PC-3 (cell line): ENCODE data around the gene UBQLN1. TPM values are rescaled to one million over a fixed set of nuclear protein-coding genes. Genes with fewer than 3 reads are reported as not detected.

Source experiments
- ATAC-seq: fragments of 200-7000 bp; cut with Tn5 transposase; 2 replicates; pipeline ENCODE4 v1.9.1; 2020; ENCODE audit warnings: mild to moderate bottlenecking, moderate library complexity
- BruUV-seq: library from RNA; stranded (reverse); fragments of 400-500 nt; replicated peaks from 2 replicates; lab custom pipeline; 2021; lab: Mats Ljungman, UMichigan
- CTCF ChIA-PET: fragments of 300-600 bp; sonication (Branson Sonifier 250); formaldehyde crosslinking; loops from one replicate; lab custom pipeline; 2022; ENCODE audit warnings: antibody characterized with exemption; lab: Charles Lee
- POLR2A ChIA-PET: fragments of 300-600 bp; sonication (Branson Sonifier 250); formaldehyde crosslinking; loops from one replicate; lab custom pipeline; 2022; ENCODE audit warnings: antibody characterized with exemption; ENCODE audit not compliant: unreplicated experiment; lab: Charles Lee
- DNase-seq: peaks from one replicate; pipeline ENCODE4 v3.0.0-alpha.2; 2015
- H2AFZ ChIP-seq: fragments of 300-600 bp; sonication (generic); 2 replicates; pipeline ENCODE4 v1.6.0; 2016; ENCODE audit warnings: antibody characterized with exemption, low read length
- H3F3A ChIP-seq: fragments of 300-600 bp; sonication (generic); one replicate; pipeline ENCODE4 v1.6.0; 2017; ENCODE audit warnings: antibody characterized with exemption, low read length, control low read depth, mild to moderate bottlenecking; ENCODE audit not compliant: unreplicated experiment
- H3K27ac ChIP-seq: fragments of 300-600 bp; sonication (generic); 2 replicates; pipeline ENCODE4 v1.5.1; 2016; ENCODE audit warnings: mild to moderate bottlenecking, low read length
- H3K27me3 ChIP-seq: fragments of 300-600 bp; sonication (generic); 2 replicates; pipeline ENCODE4 v1.6.1; 2016; ENCODE audit warnings: low read length, mixed read lengths
- H3K36me3 ChIP-seq: fragments of 300-600 bp; sonication (generic); 2 replicates; pipeline ENCODE4 v1.6.1; 2016; ENCODE audit warnings: low read depth, mixed run types, low read length, mixed read lengths
- H3K4me1 ChIP-seq: fragments of 300-600 bp; sonication (generic); 2 replicates; pipeline ENCODE4 v1.5.1; 2016; ENCODE audit warnings: low read length; ENCODE audit not compliant: insufficient read depth
- H3K4me2 ChIP-seq: fragments of 300-600 bp; sonication (generic); 2 replicates; pipeline ENCODE4 v1.6.0; 2016; ENCODE audit warnings: low read length
- H3K4me3 ChIP-seq: fragments of 300-600 bp; sonication (generic); 2 replicates; pipeline ENCODE4 v1.5.1; 2016; ENCODE audit warnings: mild to moderate bottlenecking, low read length, mixed read lengths
- H3K79me2 ChIP-seq: fragments of 300-600 bp; sonication (generic); 2 replicates; pipeline ENCODE4 v1.6.1; 2017; ENCODE audit warnings: low read length, mixed read lengths
- H3K9ac ChIP-seq: fragments of 300-600 bp; sonication (generic); 2 replicates; pipeline ENCODE4 v1.6.0; 2016; ENCODE audit warnings: mild to moderate bottlenecking, low read length
- H3K9me2 ChIP-seq: fragments of 300-600 bp; sonication (generic); replicated peaks from 2 replicates; pipeline ENCODE4 v1.6.1; 2016; ENCODE audit warnings: mixed run types, low read length, mixed read lengths
- H3K9me3 ChIP-seq: fragments of 300-600 bp; sonication (generic); 2 replicates; pipeline ENCODE4 v1.6.1; 2016; ENCODE audit warnings: low read length, mixed read lengths
- H4K20me1 ChIP-seq: fragments of 300-600 bp; sonication (generic); 2 replicates; pipeline ENCODE4 v1.6.1; 2016; ENCODE audit warnings: low read length, mixed read lengths
- CTCF ChIP-seq: fragments of 300-600 bp; sonication (generic); conservative IDR thresholded peaks from 2 replicates; pipeline ENCODE4 v1.5.1; 2017; ENCODE audit warnings: antibody characterized with exemption, low read depth, mild to moderate bottlenecking, low read length
- EZH2 ChIP-seq: fragments of 300-600 bp; sonication (generic); IDR thresholded peaks from one replicate; pipeline ENCODE4 v1.6.1; 2017; ENCODE audit warnings: antibody characterized with exemption, mild to moderate bottlenecking, low read length; ENCODE audit not compliant: unreplicated experiment
- EZH2phosphoT487 ChIP-seq: fragments of 300-600 bp; sonication (generic); IDR thresholded peaks from 2 replicates; pipeline ENCODE4 v1.6.1; 2018; ENCODE audit warnings: mild to moderate bottlenecking, antibody characterized with exemption, low read length, borderline replicate concordance
- intact Hi-C: fragments of 100-400 bp; cut with micrococcal nuclease; formaldehyde crosslinking; loops from 2 replicates; pipeline ENCODE4 v1.9.0; 2023
- total RNA-seq: library from RNA; depleted of rRNA; stranded (reverse); fragments of >200 nt; gene quantifications from 2 replicates; pipeline ENCODE4 v1.2.3, GENCODE V29; 2014

Gene UBQLN1
- total RNA-seq, 1 experiment from 2014 or later = 105 TPM

- H3K4me2 ChIP-seq = no peak overlapping the region
- BruUV-seq = no TSS peak
- ChIA-PET POLR2A (no interaction called here), CTCF (no interaction called here)
- no peak overlapping the region for H3K9ac ChIP-seq
- no peak for TF ChIP-seq EZH2phosphoT487
- TF ChIP-seq EZH2 = no peak
- no peak for TF ChIP-seq CTCF
- no peak overlapping the region for H2AFZ ChIP-seq
- DNase-seq (no peak), ATAC-seq (no peak)
- H3F3A ChIP-seq = no peaks in the 10 kb centered on the region
- H3K4me1 ChIP-seq = no peaks in the 10 kb centered on the region
- no peaks in the 10 kb centered on the region for H4K20me1 ChIP-seq
- intact Hi-C loops = no loop called here
- no peak overlapping the region for H3K4me3 ChIP-seq
- H3K9me3 ChIP-seq = no peaks in the 10 kb centered on the region
- H3K27ac ChIP-seq = no peak overlapping the region
- H3K27me3 ChIP-seq = no peaks in the 10 kb centered on the region
- no peaks in the 10 kb centered on the region for H3K9me2 ChIP-seq
- no peaks in the 10 kb centered on the region for H3K79me2 ChIP-seq
- peaks cover 29% of the 10 kb centered on the region for H3K36me3 ChIP-seq
These were observed 56.2 kb downstream of the UBQLN1 start for GRCh38 chr9:83651558-83651957.

GRCh38 chr9:83649515-83649914, 58.2 kb downstream of the UBQLN1 start:
- BruUV-seq = no TSS peak
- DNase-seq = no peak
- intact Hi-C loops = loop anchor here (2.0 kb wide), 1 partner anchor 29 kb away; no protein-coding TSS in a partner anchor
- ChIA-PET POLR2A (no interaction called here), CTCF (no interaction called here)
- no peak; the same call in 1 of the 2 replicates for ATAC-seq
- no peak for TF ChIP-seq CTCF
- no peak for TF ChIP-seq EZH2phosphoT487
- no peak for TF ChIP-seq EZH2
- no peaks in the 10 kb centered on the region for H3K27me3 ChIP-seq
- no peak overlapping the region for H3K4me2 ChIP-seq
- no peaks in the 10 kb centered on the region for H3K4me1 ChIP-seq
- no peak overlapping the region for H3K4me3 ChIP-seq
- no peaks in the 10 kb centered on the region for H3K79me2 ChIP-seq
- H3K9me3 ChIP-seq = no peaks in the 10 kb centered on the region
- no peak overlapping the region for H3K27ac ChIP-seq
- H3K9ac ChIP-seq = no peak overlapping the region
- peaks cover 20% of the 10 kb centered on the region for H3K36me3 ChIP-seq
- H2AFZ ChIP-seq = no peak overlapping the region
- no peaks in the 10 kb centered on the region for H3F3A ChIP-seq
- H4K20me1 ChIP-seq = no peaks in the 10 kb centered on the region
- H3K9me2 ChIP-seq = no peaks in the 10 kb centered on the region

GRCh38 chr9:83649080-83649479, 58.7 kb downstream of the UBQLN1 start:
- BruUV-seq = no TSS peak
- Histone ChIP-seq H3K4me3 (no peak overlapping the region), H3K9me3 (no peaks in the 10 kb centered on the region), H3K9me2 (no peaks in the 10 kb centered on the region), H3K36me3 (peaks cover 20% of the 10 kb centered on the region), H2AFZ (no peak overlapping the region), H3K9ac (no peak overlapping the region), H3K27ac (no peak overlapping the region), H3K4me2 (no peak overlapping the region), H4K20me1 (no peaks in the 10 kb centered on the region), H3K27me3 (no peaks in the 10 kb centered on the region), H3K79me2 (no peaks in the 10 kb centered on the region), H3F3A (no peaks in the 10 kb centered on the region), H3K4me1 (no peaks in the 10 kb centered on the region)
- ATAC-seq (peak; percentile 53), DNase-seq (peak; percentile 41)
- peak; percentile 64 for TF ChIP-seq CTCF
- TF ChIP-seq EZH2 = no peak
- intact Hi-C loops = loop anchor here (2.0 kb wide), 1 partner anchor 28 kb away; no protein-coding TSS in a partner anchor
- ChIA-PET POLR2A (no interaction called here), CTCF (no interaction called here)
